CD4-positive, alpha-beta T cell treated with Interleukin-6 for 4 hours (primary cell): ENCODE data around the gene ALOX12.
"Not testable (repeated sequence)": the region's sequence is repeated elsewhere in the genome, so short reads cannot be mapped to it uniquely, and the experiment has no call there.

ENCODE experiments used
- DNase-seq: peaks from one replicate; pipeline ENCODE4 v3.0.0-alpha.2; 2020; ENCODE audit warnings: mixed read lengths

The ALOX12 gene

DNA sequence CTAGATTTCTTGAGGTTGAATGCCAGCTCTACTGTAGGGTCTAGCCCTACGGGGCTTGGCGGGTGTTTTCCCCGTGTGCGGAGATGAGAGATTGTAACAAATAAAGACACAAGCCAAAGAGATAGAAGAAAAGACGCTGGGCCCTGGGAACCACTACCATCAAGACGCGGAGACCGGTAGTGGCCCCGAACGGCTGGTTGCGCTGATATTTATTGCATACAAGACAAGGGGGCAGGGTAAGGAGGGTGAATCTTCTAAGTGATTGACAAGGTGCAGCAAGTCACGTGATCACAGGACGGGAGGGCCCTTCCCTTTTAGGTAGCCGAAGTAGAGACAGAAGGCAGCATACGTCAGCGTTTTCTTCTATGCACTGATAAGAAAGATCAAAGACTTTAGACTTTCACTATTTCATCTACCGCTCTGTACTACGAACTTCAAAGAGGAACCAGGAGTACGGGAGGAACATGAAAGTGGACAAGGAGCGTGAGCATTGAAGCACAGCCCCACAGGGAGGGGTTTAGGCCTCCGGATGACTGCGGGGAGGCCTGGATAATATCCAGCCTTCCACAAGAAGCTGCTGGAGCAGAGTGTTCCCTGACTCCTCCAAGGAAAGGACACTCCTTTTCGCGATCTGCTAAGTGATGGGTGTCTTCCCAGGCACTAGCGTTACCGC, 51.0 kb downstream of the ALOX12 start:
- DNase-seq = peak; percentile 77

- no peak for DNase-seq
These were observed 51.7 kb downstream of the ALOX12 start for GRCh38 chr17:7047566-7047965.

DNA sequence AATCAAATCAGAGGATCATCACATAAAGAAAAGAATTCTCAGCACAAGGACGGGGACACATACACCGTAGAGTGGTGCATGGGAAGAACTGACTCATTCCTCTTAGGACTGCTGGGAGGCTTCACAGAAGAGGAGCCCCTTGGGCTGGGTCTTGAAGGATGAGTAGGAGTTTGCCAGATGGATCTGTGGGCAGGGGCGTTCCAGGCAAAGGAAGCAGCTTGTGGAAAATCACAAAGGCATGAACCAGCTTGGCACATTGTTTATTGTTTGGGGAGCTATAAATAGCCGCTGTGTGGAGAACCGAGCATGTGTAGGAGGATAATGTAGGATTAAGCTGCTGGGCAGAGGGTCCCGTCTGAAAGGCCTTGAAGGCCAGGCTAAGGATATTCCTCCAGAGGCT, 53.1 kb downstream of the ALOX12 start:
- DNase-seq = no peak

- DNase-seq = not testable (repeated sequence)
These were observed 54.7 kb downstream of the ALOX12 start for GRCh38 chr17:7050583-7050982.

- DNase-seq = no peak
These were observed 60.5 kb downstream of the ALOX12 start for GRCh38 chr17:7056386-7056785.

DNA sequence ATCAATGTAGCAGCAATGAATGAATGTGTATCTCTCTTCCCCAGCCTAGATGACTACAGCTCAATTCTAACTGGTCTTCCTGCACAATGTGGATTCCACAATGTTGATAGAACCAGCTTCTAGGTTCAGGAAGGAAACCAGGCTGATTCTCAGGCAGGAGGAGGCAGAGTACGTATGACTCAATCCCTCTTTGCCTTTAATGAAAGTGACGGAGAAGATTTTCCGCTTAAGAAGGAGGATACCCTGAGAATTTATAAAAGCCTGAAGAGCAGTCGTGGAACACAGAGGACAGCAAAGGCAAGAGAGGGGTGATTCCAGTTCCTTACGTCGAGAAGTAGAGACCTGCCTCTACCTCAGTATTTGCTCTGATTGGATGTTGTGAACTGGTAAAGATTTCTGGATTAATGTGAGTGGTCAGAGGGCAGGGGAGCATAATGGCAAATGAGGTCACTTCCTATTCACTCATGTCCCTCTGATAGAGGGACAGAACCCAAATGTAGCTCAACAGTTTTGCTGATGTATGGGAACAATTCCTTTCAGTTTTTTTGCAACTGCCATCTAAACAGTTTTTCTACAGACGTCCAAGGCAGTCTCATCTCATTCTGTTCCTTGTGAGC, 63.1 kb downstream of the ALOX12 start:
- DNase-seq = no peak
